Measurements from ENCODE around the gene THAP7. TPM values are rescaled to one million over a fixed set of nuclear protein-coding genes. Genes with fewer than 3 reads are reported as not detected.
A peak's percentile ranks its signal among the peaks of the same experiment; 100 is the strongest.

THAP7 gene
- total RNA-seq, 1 donor from 2014 or later = 29.0 TPM

DNA sequence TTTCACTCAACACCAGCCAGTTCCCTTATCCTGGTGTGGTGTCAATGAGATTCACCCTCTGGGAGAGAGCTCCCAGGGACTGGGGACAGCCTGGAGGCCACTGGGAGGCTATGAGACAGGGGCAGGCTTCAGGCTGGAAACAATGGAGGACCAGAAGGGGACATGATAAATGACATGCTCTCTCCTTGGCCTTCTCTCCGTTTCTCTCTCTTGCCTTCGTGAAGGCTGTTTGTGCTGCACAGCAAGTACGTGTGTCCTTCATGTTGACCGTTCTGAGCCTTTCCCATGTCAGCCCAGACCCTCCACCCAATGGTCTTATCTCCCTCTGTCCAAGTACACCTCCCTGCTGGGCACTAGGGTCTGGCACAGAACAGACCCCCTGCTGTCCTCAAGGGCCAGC, 21.4 kb downstream of the THAP7 start:
- H3K4me3 ChIP-seq (ENCODE audit: low read depth, low read length) = no peak overlapping the region
- H3K27me3 ChIP-seq (ENCODE audit: control insufficient read depth, insufficient read depth, low read length) = no peaks in the 10 kb centered on the region
- peak; percentile 18 for FAIRE-seq
- H3K36me3 ChIP-seq (ENCODE audit: control insufficient read depth, insufficient read depth, low read length) = peaks cover 7% of the 10 kb centered on the region
- DNase-seq (ENCODE audit: low read depth) = no peak
- TF ChIP-seq, protein P1, sequence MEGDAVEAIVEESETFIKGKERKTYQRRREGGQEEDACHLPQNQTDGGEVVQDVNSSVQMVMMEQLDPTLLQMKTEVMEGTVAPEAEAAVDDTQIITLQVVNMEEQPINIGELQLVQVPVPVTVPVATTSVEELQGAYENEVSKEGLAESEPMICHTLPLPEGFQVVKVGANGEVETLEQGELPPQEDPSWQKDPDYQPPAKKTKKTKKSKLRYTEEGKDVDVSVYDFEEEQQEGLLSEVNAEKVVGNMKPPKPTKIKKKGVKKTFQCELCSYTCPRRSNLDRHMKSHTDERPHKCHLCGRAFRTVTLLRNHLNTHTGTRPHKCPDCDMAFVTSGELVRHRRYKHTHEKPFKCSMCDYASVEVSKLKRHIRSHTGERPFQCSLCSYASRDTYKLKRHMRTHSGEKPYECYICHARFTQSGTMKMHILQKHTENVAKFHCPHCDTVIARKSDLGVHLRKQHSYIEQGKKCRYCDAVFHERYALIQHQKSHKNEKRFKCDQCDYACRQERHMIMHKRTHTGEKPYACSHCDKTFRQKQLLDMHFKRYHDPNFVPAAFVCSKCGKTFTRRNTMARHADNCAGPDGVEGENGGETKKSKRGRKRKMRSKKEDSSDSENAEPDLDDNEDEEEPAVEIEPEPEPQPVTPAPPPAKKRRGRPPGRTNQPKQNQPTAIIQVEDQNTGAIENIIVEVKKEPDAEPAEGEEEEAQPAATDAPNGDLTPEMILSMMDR (IDR thresholded peaks at IDR 0.05; ENCODE audit: insufficient read depth, low read length, severe bottlenecking) = no peak

DNA sequence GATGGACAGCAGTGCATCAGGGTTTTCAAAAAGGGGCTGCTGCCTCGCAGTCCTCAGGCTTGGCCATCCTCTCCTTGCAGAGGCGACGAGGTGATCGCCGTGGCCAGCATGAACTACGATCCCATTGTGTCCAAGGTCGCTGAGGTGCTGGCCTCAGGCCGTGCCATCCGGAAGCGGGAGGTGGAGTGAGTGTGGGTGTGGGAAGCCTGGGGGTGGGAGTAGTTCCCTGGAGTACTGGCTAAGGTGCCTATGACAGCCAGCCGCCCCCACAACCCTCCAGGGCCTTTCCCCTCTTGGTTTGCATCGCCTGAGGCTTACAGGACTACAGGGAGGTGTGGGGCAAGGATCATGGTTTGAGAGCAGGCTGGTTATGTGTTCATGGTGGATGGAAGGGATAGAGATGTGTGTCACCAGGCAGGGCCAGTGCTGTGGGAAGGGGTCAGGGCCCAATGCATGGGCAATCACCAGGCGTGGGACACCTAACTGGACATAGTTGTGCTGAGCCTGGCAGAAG, 21.9 kb downstream of the THAP7 start:
- TF ChIP-seq, protein P1 (IDR thresholded peaks at IDR 0.05; ENCODE audit: insufficient read depth, low read length, severe bottlenecking) = no peak
- no peaks in the 10 kb centered on the region for H3K27me3 ChIP-seq (ENCODE audit: control insufficient read depth, insufficient read depth, low read length)
- peaks cover 4% of the 10 kb centered on the region for H3K36me3 ChIP-seq (ENCODE audit: control insufficient read depth, insufficient read depth, low read length)
- peak overlapping the region; percentile 11 for H3K4me3 ChIP-seq (ENCODE audit: low read depth, low read length)
- no peak for FAIRE-seq
- no peak for DNase-seq (ENCODE audit: low read depth)

DNA sequence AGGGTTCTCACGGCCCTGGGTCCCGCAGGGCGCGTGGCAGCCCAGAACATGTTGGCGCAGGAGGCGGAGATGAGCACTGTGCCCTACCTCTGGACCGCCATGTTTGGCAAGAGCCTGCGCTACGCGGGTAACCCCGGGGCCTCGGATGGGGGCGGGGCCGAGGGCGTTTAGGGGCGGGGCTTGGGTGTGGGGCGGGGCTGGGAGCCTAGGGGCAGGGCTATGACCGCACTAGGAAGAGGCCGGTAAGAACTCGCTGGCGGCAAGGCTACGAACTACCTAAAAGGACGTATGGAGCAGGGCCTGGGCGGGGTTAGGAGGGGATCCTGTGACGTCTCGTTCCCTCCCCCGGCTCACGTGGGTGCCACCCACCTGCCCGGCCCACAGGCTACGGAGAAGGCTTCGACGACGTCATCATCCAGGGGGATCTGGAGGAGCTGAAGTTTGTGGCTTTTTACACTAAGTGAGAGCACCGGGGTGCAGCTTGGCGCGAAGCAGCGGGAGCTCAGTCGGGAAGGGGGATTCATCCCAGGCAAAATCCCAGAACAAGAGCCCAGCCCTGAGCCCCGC, 22.6 kb downstream of the THAP7 start:
- DNase-seq (ENCODE audit: low read depth) (peak; percentile 83), FAIRE-seq (no peak)
- TF ChIP-seq, protein P1 (IDR thresholded peaks at IDR 0.05; ENCODE audit: insufficient read depth, low read length, severe bottlenecking) = no peak
- no peaks in the 10 kb centered on the region for H3K27me3 ChIP-seq (ENCODE audit: control insufficient read depth, insufficient read depth, low read length)
- H3K36me3 ChIP-seq (ENCODE audit: control insufficient read depth, insufficient read depth, low read length) = peaks cover 4% of the 10 kb centered on the region
- peak overlapping the region; percentile 11 for H3K4me3 ChIP-seq (ENCODE audit: low read depth, low read length)

DNA sequence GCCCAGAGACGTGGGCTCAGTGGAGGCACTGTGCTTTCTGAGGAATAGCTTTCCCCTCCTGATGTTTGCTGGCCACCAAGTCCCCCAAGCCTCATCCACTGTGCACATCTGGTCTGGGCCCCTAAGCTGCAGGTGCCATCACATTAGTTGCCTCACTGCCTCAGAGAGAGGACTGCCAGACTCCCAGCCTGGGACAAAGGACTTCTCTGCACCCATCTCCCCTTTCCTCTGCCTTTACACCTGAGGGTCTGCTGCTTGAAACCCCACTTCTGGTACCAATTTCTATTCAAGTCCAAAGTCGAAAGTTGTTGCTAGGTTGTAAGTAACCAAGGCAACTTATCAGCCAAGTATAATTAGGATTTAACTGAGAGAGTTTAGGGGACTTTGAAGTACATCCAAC, 23.5 kb downstream of the THAP7 start:
- Histone ChIP-seq H3K36me3 (ENCODE audit: control insufficient read depth, insufficient read depth, low read length) (no peaks in the 10 kb centered on the region), H3K4me3 (ENCODE audit: low read depth, low read length) (no peak overlapping the region), H3K27me3 (ENCODE audit: control insufficient read depth, insufficient read depth, low read length) (no peaks in the 10 kb centered on the region)
- DNase-seq (ENCODE audit: low read depth) (no peak), FAIRE-seq (no peak)
- TF ChIP-seq, protein P1 (IDR thresholded peaks at IDR 0.05; ENCODE audit: insufficient read depth, low read length, severe bottlenecking) = no peak

DNA sequence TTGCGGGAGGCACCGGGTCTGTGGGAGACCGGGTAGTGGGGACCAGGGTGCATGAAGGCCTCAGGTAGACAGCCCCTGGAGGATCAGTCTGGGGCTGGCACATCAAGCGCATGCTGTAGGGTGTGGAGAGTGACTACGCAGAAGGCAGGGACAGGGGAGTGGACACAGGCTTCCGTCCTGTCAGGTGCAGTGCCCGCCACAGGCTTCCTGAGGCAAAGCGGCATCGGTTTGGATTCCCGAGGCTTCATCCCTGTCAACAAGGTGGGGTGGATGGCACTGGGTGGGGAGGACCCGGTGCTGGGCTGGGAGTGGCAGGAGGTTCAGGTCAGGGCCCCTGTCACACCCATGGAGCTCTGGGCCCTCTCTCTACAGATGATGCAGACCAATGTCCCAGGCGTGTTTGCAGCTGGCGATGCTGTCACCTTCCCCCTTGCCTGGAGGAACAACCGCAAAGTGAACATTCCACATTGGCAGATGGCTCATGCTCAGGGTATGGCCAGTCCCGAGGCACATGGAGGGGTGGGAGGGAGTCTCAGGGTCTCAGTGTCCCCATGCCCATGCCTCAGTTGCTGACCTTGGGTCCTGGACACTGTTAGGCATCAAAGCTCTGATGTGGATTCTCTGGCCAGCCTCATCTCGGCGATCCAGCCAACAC, 24.3 kb downstream of the THAP7 start:
- no peak overlapping the region for H3K4me3 ChIP-seq (ENCODE audit: low read depth, low read length)
- H3K36me3 ChIP-seq (ENCODE audit: control insufficient read depth, insufficient read depth, low read length) = no peaks in the 10 kb centered on the region
- no peaks in the 10 kb centered on the region for H3K27me3 ChIP-seq (ENCODE audit: control insufficient read depth, insufficient read depth, low read length)
- DNase-seq (ENCODE audit: low read depth) (no peak), FAIRE-seq (no peak)
- TF ChIP-seq, protein P1 (IDR thresholded peaks at IDR 0.05; ENCODE audit: insufficient read depth, low read length, severe bottlenecking) = no peak

Measured in bronchial epithelial cell (primary cell).